Measurements from ENCODE around the gene AGR3. TPM values are rescaled to one million over a fixed set of nuclear protein-coding genes. Genes with fewer than 3 reads are reported as not detected.
A peak's percentile ranks its signal among the peaks of the same experiment; 100 is the strongest.
"Not testable (repeated sequence)": the region's sequence is repeated elsewhere in the genome, so short reads cannot be mapped to it uniquely, and the experiment has no call there.

The AGR3 gene
- total RNA-seq, 2 donors from 2014 or later = 123 to 188 TPM

GRCh38 chr7:16905300-16906044, 23.7 kb upstream of the AGR3 start:
- no peak for DNase-seq
- peak; percentile 71 for ATAC-seq
- intact Hi-C loops (cut with DNase I, micrococcal nuclease) = no loop called here

GRCh38 chr7:16904076-16904475, 22.3 kb upstream of the AGR3 start:
- intact Hi-C loops (cut with DNase I, micrococcal nuclease) = no loop called here
- no peak for DNase-seq
- no peak for ATAC-seq

DNA sequence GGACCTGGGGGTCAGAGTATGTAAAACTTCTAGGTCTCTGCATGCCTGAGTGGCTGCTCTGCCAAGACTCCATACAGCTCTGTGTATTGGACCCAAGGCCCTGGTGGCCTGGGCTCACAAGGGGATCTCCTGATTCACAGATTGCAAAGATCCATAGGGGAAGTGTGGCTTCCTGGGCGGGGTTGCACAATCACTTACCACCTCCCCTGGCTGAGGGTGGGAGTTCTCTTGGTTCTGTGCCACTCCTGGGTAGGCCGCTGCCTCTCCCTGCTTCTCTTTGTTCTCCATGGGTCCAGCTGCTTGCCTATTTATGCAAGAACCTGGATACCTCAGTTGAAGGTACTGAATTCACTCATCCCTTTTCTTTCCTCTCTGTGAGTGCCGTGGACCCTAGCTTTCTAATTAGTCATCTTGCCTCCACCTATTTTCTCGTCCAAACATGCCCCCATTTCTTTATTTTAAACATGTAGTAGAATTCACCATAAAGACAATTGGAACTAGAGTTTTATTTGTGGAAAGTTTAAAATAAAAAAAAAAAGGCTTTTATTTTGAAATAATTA, 18.5 kb upstream of the AGR3 start:
- ATAC-seq (no peak), DNase-seq (no peak)
- intact Hi-C loops (cut with DNase I, micrococcal nuclease) = no loop called here

DNA sequence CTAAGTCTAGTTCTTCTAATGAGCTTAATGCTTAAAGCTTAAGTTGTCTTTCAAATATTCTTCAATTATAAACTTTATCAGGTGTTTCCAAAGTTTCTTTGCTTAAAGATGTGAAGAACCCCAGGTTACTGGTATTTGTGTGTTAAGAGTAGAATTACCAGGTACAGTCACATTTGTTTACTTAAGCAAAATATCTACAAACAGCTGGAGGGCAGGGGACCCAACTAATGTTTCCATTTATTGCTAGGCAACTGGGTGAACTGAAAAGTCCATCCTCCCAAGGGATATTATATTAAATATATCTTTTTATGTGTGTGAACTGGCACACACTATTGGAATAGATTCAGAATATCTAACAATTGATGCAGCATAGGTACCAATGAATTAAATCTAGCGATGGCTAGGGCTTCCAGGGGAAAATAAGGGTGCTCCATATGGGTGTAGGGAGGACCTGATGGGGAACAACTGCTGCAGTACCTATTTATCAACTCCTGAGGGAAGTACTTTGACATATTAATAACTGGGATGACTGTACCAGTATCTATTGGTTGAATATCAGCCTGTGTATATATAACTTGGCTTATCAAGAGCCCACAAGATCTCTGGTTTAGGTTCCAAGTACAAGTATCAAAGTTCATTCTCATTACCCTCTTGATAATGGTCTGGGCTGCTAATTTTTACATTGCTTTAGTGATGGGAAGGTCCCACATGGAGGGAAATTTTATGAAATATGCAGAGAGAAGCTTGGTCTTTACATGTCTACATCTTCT, 10.3 kb upstream of the AGR3 start:
- peak; percentile 58 for ATAC-seq
- no peak for DNase-seq
- intact Hi-C loops (cut with DNase I, micrococcal nuclease) = no loop called here

- ATAC-seq (peak; percentile 99), DNase-seq (peak in 1 of 2 donors; percentile 13)
- intact Hi-C loops (cut with DNase I, micrococcal nuclease) = no loop called here
These were observed 9.6 kb upstream of the AGR3 start for GRCh38 chr7:16891338-16891737.

DNA sequence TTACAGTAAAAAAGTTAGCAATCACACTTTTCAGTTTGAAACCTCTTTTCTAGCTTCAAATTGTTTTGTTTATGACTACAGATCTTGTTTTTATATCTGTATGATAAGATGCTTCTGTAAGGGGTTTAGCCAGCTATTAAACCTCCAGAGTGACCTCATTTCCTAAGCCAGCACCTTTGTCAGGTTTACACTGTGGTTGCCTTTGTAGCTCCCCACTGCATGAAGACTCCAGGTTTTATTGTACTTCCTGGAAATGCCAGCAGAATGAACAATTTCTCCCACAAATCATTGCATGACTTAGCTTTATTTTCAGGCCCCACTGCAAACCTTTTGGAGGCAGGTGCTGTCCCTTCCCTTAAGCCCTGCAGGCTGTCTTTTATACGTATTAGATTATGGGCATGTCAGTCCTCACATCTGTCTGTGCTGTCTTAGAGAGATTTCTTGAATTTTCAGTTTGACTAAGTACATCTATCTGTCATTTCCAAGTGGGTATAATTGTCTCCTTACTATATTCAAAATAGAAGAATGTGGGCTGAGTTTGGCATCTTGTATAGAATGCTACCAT, 8.2 kb upstream of the AGR3 start:
- intact Hi-C loops (cut with DNase I, micrococcal nuclease) = no loop called here
- DNase-seq (no peak), ATAC-seq (peak; percentile 22)

GRCh38 chr7:16889305-16889704, 7.5 kb upstream of the AGR3 start:
- intact Hi-C loops (cut with DNase I, micrococcal nuclease) = no loop called here
- ATAC-seq (no peak), DNase-seq (no peak)

- intact Hi-C loops (cut with DNase I, micrococcal nuclease) = no loop called here
- ATAC-seq (no peak), DNase-seq (no peak)
These were observed 2.1 kb upstream of the AGR3 start for GRCh38 chr7:16883918-16884317.

DNA sequence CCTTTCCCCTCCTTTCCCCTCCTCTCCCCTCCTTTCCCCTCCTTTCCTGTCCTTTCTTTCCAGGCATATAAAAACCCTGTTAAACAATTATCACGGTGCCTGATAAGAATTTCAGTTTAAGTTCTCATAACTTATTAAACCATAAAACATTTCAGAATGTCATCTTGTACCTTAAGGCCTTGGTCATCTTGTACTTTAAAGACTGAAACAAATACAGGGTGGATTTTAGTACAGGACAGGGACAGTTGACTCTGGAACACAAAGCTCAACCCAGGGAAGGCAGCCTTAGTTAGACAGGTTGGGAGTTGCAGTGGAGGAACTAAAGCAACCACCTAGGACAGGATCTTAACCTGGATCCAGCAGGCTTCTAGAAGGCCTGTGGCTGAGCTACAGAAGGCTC, 1.2 kb downstream of the AGR3 start:
- peak in 1 of 2 donors; percentile 27 for DNase-seq
- ATAC-seq = peak; percentile 74
- intact Hi-C loops (cut with DNase I, micrococcal nuclease) = no loop called here

- no peak for DNase-seq
- intact Hi-C loops (cut with DNase I, micrococcal nuclease) = no loop called here
- no peak for ATAC-seq
These were observed 2.6 kb downstream of the AGR3 start for GRCh38 chr7:16879181-16879580.

DNA sequence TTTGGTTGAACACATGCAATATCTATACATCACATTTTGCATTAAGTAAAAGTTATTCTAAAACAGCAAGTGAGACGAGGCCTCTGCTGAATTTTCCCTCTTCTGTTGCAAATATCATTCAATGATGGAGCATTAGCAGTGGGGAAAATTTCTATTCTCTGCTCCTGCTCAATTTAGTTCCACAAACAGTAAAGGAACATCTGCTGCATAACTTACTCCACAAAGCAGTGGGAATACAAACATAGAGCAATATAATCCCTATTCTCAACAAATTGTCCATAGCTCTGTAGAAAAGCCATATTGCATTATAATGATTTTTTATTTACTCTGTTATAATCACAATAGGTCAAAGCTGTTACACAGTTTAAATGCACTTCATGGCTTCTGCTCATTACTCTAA, 5.9 kb downstream of the AGR3 start:
- DNase-seq = no peak
- no peak for ATAC-seq

GRCh38 chr7:16874066-16874465, 7.7 kb downstream of the AGR3 start:
- intact Hi-C loops (cut with DNase I, micrococcal nuclease) = no loop called here
- no peak for DNase-seq
- no peak for ATAC-seq

More for the DNA sequence above, 5.9 kb downstream of the AGR3 start:
- intact Hi-C loops (cut with DNase I, micrococcal nuclease) = no loop called here

DNA sequence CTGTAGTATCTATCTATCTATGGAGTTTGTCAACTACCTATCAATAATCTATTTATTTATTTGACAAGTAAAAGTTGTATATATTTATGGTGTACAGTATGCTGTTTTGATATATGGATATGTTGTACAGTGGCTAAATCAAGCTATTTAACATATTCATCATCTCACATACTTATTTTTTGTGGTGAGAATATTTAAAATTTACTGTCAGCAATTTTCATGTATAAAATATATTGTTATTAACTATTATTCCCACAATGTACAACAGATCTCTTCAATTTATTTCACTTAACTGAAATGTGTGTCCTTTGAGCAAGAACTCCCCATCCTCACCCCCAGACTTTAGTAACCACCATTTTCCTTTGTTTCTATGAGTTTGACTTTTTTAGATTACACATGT, 14.5 kb downstream of the AGR3 start:
- ATAC-seq (no peak), DNase-seq (no peak)
- intact Hi-C loops (cut with DNase I, micrococcal nuclease) = no loop called here

GRCh38 chr7:16853189-16853588, 28.6 kb downstream of the AGR3 start:
- ATAC-seq; intact Hi-C loops (cut with DNase I, micrococcal nuclease); DNase-seq: not testable (repeated sequence)

DNA sequence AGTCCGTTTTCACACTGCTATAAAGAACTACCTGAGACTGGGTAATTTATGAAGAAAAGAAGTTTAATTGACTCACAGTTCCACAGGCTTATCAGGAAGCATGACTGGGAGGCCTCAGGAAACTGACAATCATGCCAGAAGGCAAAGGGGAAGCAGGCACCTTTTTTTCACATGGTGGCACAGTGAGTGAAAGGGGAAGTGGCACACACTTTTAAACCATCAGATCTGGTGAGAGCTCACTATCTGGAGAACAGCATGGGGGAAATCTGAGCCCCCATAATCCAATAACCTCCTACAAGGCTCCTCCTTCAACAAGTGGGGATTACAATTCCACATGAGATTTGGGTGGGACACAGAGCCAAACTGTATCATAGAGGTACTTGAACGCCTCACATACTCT, 30.0 kb downstream of the AGR3 start:
- DNase-seq (peak in 1 of 2 donors; percentile 44), ATAC-seq (peak; percentile 45)
- intact Hi-C loops (cut with DNase I, micrococcal nuclease) = no loop called here

- ATAC-seq (no peak), DNase-seq (peak in 1 of 2 donors; percentile 17)
- intact Hi-C loops (cut with DNase I, micrococcal nuclease) = no loop called here
These were observed 30.9 kb downstream of the AGR3 start for GRCh38 chr7:16850614-16851466.

- DNase-seq = no peak
- no peak for ATAC-seq
- intact Hi-C loops (cut with DNase I, micrococcal nuclease) = no loop called here
These were observed 32.3 kb downstream of the AGR3 start for GRCh38 chr7:16849296-16850148.

DNA sequence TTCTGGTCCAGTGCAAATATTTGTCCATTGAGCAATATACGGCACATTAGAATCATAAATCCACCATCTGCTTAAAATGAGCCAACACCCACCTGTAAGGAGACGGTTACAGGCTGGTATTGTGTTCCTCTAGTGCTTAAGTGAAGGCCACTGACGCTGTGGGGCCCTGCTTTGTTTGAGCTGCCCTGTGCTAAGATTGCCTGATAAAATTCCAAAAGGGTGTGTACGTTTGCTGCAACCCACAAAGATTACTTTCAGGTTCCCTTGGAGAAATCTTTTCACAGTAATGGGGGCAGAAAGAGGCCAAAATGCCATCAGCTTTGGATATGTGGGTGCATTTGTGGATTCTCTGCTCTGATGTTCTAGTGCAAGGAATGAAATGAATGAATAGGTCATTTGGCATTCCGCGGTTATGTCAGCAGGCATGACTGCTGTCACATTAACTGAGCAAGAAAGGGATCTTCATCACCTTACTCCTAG, 34.4 kb downstream of the AGR3 start:
- DNase-seq (peak; percentile 69 to 85), ATAC-seq (peak; percentile 96)
- intact Hi-C loops (cut with DNase I, micrococcal nuclease) = no loop called here
